GM18511 (cell line): ENCODE results near the gene ATXN2.
"Not testable (repeated sequence)": the region's sequence is repeated elsewhere in the genome, so short reads cannot be mapped to it uniquely, and the experiment has no call there.

Experiments
- ATAC-seq: cut with Tn5 transposase; IDR thresholded peaks from one replicate; pipeline ENCODE4 v1.9.1; 2021; ENCODE audit warnings: mild to moderate bottlenecking, moderate library complexity; ENCODE audit not compliant: unreplicated experiment

ATXN2 gene

GRCh38 chr12:111573476-111573875 is 25.6 kb downstream of the ATXN2 start:
- no peak for ATAC-seq

DNA sequence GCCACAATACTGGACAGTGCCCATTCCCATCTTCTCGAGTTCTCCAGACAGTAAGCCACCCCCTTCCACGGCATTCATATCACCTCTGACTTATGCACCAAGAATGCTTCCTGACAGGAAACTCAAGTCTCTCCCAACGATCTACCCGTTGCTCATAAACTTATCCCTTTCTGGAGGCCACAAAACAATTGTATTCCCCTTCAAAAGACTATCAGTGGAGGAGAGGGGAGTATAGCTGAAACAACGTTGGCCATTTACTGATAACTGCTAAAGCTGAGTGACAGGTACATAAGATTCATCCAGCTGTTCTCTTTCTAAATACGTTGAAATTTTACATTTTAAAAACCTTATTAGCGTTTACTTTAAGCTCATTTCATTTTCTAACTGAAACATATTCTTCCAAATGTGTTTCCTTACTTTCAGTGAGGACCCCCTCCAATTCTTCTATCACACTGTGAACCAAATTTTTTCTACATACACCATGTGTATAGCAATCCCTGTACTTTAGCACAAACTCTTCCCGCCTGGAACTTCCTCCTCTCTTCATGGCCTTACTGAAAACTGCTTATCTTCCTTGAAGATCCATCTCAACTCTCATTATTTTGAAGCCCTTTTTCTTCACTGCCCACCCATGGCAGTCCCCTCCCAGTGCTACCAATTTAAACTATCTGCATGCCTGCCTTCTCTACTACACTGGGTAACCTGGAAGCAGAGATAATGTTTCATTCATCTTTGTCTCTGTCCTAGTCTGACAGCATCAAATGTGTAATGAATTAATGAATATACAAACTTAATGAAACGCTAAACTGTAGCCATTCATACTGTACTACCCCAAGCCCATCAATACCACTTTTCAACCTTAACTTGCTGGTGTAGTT is 28.8 kb downstream of the ATXN2 start:
- ATAC-seq: no peak

DNA sequence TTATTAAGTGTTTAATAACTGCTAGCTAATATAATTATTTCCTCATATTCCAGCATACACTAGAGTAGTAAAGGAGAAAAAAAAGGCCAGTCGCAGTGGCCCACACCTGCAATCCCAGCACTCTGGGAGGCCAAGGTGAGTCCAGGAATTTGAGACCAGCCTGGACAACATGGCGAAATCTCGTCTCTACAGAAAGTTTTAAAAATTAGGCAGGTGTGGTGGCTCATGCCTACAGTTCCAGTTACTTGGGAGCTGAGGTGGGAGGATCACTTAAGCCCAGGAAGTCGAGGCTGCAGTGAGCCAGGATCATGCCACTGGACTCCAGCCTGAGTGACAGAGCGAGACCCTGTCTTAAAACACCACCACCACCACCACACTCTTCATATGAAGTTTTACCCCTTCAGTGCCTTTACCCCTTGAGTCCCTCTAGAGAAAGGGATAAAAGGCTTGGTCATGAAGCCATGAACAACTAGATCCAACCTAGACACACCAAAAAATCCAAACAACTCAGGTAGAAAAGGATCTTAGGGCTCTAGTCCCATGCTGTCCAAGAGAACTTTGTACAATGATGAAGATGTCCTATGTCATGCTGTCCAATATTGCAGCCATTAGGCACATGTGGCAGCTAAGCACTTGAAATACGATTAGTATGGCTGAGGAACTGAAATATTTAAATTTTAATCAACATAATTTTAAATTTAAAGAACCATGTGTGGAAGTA is 29.6 kb downstream of the ATXN2 start:
- no peak for ATAC-seq

GRCh38 chr12:111560844-111561243 is 38.3 kb downstream of the ATXN2 start:
- ATAC-seq: not testable (repeated sequence)

DNA sequence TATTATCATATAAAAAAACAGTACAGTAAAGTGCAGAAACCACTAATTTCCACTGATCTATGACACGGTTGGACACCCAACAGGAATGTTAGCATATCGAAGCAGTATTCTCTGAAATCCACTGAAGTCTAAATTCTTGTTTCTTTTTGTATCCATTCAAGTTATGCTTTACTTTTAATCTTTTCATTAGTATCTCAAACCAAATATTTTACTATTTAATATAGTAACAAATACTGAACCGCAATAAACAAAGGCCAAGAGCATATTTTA is 41.1 kb downstream of the ATXN2 start:
- ATAC-seq: no peak

GRCh38 chr12:111557271-111558106 is 41.6 kb downstream of the ATXN2 start:
- ATAC-seq: no peak

DNA sequence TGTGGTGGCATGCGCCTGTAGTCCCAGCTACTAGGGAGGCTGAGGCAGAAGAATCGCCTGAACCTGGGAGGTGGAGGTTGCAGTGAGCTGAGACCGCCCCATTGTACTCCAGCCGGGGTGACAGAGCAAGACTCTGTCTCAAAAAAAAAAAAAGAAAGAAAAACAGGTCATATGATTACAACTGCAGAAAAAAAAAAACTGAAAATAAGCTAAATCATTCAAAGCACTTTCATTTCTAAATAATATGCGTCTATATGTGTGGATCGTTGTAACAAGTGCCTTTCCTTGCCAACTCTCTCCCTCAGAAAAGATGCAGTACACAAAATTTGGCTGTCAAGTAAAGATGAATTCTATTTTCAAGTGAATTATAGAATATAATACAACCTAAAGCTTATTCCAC is 42.4 kb downstream of the ATXN2 start:
- ATAC-seq: no peak

GRCh38 chr12:111555313-111555712 is 43.8 kb downstream of the ATXN2 start:
- ATAC-seq: not testable (repeated sequence)

DNA sequence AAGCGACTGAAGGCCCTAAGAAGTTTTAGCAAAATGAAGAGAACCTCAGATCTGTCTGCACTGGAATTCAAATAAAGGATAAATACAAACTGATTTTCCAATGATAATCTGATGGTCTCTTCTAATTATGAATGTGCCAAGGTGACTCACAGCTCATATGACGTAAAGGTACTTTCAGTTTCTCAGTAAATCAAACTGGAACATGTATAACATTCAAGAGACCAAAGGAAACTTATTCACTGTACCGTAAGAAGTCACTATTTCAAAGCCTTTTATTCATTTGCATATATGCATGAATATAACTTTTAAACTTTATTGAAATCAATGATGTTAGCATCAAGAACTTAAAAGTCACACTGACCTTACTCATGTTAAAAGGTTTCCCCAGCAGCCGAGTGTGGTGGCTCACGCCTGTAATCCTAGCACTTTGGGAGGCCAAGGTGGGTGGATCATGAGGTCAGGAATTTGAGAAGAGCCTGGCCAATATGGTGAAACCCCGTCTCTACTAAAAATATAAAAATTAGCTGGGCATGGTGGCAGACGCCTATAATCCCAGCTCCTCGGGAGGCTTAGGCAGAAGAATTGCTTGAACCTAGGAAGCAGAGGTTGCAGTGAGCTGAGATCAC is 52.2 kb downstream of the ATXN2 start:
- ATAC-seq: no peak

GRCh38 chr12:111546171-111546570 is 52.9 kb downstream of the ATXN2 start:
- no peak for ATAC-seq

GRCh38 chr12:111544032-111544431 is 55.1 kb downstream of the ATXN2 start:
- ATAC-seq: no peak

DNA sequence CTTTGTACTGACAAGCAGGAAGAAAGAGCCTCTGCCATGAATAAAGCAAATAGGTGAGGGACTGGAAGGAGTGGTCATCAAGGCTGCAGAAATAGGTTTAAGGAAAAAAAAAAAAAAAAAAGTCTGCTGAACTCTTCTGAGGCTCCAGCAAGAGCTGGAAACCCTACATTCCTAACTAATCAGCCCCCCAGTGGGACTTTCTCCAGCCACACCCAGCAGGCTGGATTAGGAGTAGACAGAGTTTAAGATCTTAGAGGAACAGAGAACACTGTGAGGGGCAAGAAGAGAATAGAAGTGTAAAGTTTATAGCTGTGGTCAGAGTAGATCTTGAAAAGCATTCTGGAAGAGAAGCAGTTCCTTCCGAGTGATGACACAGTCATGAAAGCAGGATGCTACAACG is 66.4 kb downstream of the ATXN2 start:
- no peak for ATAC-seq

DNA sequence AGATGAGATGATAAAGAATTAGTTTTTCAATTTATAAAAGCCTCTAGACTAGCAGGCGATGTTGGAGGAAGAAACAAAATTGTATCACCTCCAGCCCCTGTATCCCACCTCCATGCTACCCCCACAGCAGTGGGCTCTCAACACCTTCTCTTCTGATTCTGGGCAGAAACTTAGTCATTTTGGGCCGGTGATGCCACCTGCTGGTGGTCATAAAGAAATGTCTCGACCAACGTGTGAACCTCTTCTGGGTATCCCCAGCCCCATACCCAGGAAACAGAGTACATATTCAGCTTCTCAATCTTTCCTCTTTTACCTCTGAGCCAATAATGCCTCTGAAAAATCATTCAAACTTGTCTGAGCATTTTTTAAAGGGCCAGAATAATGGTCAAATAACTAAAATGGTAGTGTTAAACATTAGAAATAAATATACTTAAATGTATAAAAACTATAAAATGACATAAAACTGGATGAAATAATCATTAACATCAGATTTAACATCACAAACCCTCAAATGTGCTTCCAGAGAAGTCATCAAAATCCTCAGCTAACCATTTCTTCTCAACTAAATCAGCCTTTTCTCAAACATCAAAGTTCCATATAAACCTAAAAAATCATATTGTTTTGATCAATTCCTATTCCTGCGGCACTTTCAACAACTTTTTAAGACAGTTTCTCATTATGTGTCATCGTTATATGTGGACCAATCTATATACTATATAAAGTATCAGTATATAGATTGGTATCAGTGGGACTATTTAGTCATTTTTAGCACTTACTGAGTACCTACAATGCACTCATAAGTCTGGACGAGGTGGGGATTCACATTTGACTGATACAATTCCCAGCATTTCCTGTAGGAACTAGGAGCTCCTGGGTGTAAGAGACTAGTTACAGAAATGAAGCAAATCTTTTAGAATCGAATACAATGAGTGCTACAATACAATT is 69.4 kb downstream of the ATXN2 start:
- no peak for ATAC-seq

DNA sequence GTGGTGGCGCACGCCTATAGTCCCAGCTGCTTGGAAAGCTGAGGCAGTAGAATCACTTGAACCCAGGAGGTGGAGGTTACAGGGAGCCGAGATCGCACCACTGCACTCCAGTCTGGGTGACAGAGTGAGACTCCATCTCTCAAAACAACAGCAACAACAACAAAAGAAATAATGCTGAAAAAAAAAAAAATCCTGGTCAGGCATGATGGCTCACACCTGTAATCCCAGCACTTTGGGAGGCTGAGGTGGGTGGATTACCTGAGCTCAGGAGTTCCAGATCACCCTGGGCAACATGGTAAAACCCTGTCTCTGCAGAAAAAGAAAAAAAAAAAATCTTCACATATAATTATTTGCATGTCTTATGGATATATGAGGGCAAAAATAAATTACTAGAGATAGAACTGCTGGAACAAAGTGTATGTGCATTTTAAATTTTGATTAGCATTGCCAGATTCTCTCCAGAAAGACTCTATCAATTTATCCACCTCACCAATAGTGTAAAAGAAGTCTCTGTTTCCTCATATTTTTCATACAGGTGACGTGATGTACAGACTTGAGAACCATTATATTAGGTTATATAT is 75.4 kb downstream of the ATXN2 start:
- no peak for ATAC-seq

- ATAC-seq: no peak
Observed at GRCh38 chr12:111521801-111522200, 77.3 kb downstream of the ATXN2 start.

DNA sequence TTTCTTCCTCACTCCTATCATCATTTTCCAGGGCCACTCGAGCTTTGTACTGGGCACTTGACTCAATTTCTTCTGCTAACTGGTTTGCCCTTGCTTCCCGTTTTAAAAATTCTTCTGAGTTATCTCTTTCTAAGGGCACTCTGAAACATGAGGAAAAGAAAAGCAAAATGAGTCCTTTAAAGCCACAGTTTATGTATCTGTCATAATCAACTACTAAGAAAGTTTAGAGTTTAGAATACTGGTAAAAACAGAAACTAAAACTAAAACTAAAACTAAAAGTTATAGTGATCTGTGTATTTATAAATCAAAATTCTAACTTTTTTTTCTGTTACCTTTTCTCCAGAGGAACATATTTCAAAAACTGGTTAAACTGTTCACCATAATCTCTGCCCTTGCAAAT is 79.2 kb downstream of the ATXN2 start:
- no peak for ATAC-seq

- no peak for ATAC-seq
Observed at GRCh38 chr12:111519083-111519482, 80.0 kb downstream of the ATXN2 start.

DNA sequence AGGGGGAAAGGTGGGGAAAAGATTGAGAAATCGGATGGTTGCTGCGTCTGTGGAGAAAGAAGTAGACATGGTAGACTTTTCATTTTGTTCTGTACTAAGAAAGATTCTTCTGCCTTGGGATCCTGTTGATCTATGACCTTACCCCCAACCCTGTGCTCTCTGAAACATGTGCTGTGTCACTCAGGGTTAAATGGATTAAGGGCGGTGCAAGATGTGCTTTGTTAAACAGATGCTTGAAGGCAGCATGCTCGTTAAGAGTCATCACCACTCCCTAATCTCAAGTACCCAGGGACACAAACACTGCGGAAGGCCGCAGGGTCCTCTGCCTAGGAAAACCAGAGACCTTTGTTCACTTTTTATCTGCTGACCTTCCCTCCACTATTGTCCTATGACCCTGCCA is 91.4 kb downstream of the ATXN2 start:
- ATAC-seq: not testable (repeated sequence)

DNA sequence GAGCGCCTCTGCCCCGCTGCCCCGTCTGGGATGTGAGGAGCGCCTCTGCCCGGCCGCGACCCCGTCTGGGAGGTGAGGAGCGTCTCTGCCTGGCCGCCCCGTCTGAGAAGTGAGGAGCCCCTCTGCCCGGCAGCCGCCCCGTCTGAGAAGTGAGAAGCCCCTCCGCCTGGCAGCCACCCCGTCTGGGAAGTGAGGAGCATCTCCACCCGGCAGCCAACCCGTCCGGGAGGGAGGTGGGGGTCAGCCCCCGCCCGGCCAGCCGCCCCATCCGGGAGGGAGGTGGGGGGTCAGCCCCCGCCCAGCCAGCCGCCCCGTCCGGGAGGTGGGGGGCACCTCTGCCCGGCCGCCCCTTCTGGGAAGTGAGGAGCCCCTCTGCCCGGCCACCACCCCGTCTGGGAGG is 91.9 kb downstream of the ATXN2 start:
- not testable (repeated sequence) for ATAC-seq

- no peak for ATAC-seq
Observed at GRCh38 chr12:111506260-111506659, 92.9 kb downstream of the ATXN2 start.
